Panc1 (cell line): Measurements from ENCODE around the gene AMBRA1. TPM values are rescaled to one million over a fixed set of nuclear protein-coding genes. Genes with fewer than 3 reads are reported as not detected.

ENCODE experiments used
- ATAC-seq: fragments of 200-7000 bp; cut with Tn5 transposase; 2 replicates; pipeline ENCODE4 v1.9.1; 2020; ENCODE audit warnings: mild to moderate bottlenecking, moderate library complexity
- BruUV-seq: library from RNA; stranded (reverse); fragments of 400-500 nt; replicated peaks from 2 replicates; lab custom pipeline; 2021; lab: Mats Ljungman, UMichigan
- CTCF ChIA-PET: fragments of 300-600 bp; sonication (Branson Sonifier 250); formaldehyde crosslinking; loops from one replicate; lab custom pipeline; 2022; ENCODE audit warnings: antibody characterized with exemption; lab: Charles Lee
- POLR2A ChIA-PET: fragments of 300-600 bp; sonication (Branson Sonifier 250); formaldehyde crosslinking; loops from one replicate; lab custom pipeline; 2022; ENCODE audit warnings: antibody characterized with exemption; lab: Charles Lee
- DNase-seq: peaks from one replicate; pipeline ENCODE4 v3.0.0-alpha.2; 2010; ENCODE audit warnings: low read depth, low spot score
- H3K27ac ChIP-seq: 2 replicates; pipeline ENCODE4 v1.5.1; 2011; ENCODE audit warnings: mild to moderate bottlenecking, low read length, inconsistent platforms
- H3K27me3 ChIP-seq: fragments of 200-500 bp; sonication (Bioruptor generic); 2 replicates; pipeline ENCODE4 v1.6.0; 2014; ENCODE audit warnings: low read length, inconsistent platforms; ENCODE audit not compliant: control insufficient read depth, insufficient read depth
- H3K36me3 ChIP-seq: fragments of 200-500 bp; sonication (Bioruptor generic); 2 replicates; pipeline ENCODE4 v1.5.1; 2014; ENCODE audit warnings: inconsistent platforms, mild to moderate bottlenecking, low read length, moderate library complexity; ENCODE audit not compliant: control insufficient read depth, insufficient read depth
- H3K4me1 ChIP-seq: 2 replicates; pipeline ENCODE4 v1.5.1; 2011; ENCODE audit warnings: inconsistent platforms, mild to moderate bottlenecking, low read length, moderate library complexity; ENCODE audit not compliant: control insufficient read depth, insufficient read depth
- H3K4me3 ChIP-seq, 2 experiments: 2 replicates each; pipeline ENCODE4 v1.5.1; 2011 to 2012; ENCODE audit warnings: low read depth in 2 of 2, low read length in 2 of 2, mild to moderate bottlenecking in 2 of 2, inconsistent platforms in 1 of 2, moderate library complexity in 1 of 2
- H3K9me3 ChIP-seq: fragments of 200-500 bp; sonication (Bioruptor generic); 2 replicates; pipeline ENCODE4 v1.5.1; 2014; ENCODE audit warnings: low read depth, mild to moderate bottlenecking, inconsistent platforms, low read length, moderate library complexity; ENCODE audit not compliant: control insufficient read depth, insufficient read depth
- POLR2AphosphoS5 ChIP-seq: IDR thresholded peaks from 2 replicates; pipeline ENCODE4 v1.6.1; 2012; ENCODE audit warnings: mild to moderate bottlenecking, low read depth, low read length, moderate library complexity
- SIN3A ChIP-seq: IDR thresholded peaks from 2 replicates; pipeline ENCODE4 v1.6.1; 2012; ENCODE audit warnings: low read depth, mild to moderate bottlenecking, low read length, moderate library complexity, borderline replicate concordance; ENCODE audit not compliant: insufficient read depth
- TCF7L2 ChIP-seq: IDR thresholded peaks from 2 replicates; pipeline ENCODE4 v1.6.1; 2011; ENCODE audit warnings: mild to moderate bottlenecking, low read depth, low read length, inconsistent platforms
- in situ Hi-C: cut with HindIII; loops from 2 replicates; pipeline ENCODE4 v1.10.0; 2016; ENCODE audit warnings: low sequenced_read_pairs, low pct_unique_long_range_greater_than_20kb
- intact Hi-C: fragments of 100-400 bp; cut with micrococcal nuclease; formaldehyde crosslinking; loops from one replicate; pipeline ENCODE4 v1.10.0; 2022; ENCODE audit not compliant: unreplicated experiment
- total RNA-seq: library from RNA; stranded (reverse); gene quantifications from one replicate; pipeline ENCODE4 v1.2.1, GENCODE V29; 2021; ENCODE audit not compliant: unreplicated experiment
- TF ChIP-seq, protein P1 (sequence below), 2 experiments: IDR thresholded peaks; 2 replicates each; pipeline ENCODE4 v1.6.1; 2011 to 2012; ENCODE audit warnings: low read depth in 2 of 2, control low read depth in 1 of 2, low read length in 1 of 2, mild to moderate bottlenecking in 1 of 2, moderate library complexity in 1 of 2; ENCODE audit not compliant: insufficient read depth in 1 of 2
- TF ChIP-seq, protein P2 (sequence below): fragments of 450-650 bp; IDR thresholded peaks from 2 replicates; pipeline ENCODE4 v1.5.1; 2017; ENCODE audit warnings: mild to moderate bottlenecking

AMBRA1 gene
- total RNA-seq, 1 experiment from 2014 or later = 40.0 TPM

DNA sequence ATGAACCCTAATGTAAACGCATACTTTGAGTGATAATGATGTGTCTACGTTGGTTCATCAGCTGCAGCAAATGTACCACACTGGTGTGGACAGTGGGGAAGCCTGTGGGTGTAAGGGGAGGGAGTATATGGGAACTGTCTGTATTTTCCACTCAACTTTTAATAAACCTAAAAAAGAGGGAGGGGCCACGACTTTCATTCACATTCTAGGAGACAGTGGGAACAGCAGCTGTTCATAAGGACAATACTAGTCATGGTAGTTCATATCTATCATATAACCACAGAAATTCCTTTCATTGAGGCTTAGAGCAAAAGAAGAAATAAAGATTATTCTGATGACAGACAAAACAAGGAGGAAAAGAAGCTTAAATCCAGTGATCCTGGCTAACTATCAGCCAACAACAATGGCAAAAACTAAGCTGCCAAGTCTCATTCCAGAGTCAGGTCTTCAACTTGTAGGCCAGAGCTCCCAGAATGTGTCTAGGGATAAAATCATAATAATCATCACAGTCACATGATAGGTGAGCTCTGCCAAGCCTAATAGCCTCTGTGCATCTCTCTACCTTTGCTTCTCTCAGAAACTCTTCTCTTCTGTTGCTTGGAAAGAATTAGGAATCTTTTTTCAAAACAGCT is 142.9 kb downstream of the AMBRA1 start:
- in situ Hi-C loops = no loop called here
- no peak for TF ChIP-seq POLR2AphosphoS5
- TF ChIP-seq, protein P1, sequence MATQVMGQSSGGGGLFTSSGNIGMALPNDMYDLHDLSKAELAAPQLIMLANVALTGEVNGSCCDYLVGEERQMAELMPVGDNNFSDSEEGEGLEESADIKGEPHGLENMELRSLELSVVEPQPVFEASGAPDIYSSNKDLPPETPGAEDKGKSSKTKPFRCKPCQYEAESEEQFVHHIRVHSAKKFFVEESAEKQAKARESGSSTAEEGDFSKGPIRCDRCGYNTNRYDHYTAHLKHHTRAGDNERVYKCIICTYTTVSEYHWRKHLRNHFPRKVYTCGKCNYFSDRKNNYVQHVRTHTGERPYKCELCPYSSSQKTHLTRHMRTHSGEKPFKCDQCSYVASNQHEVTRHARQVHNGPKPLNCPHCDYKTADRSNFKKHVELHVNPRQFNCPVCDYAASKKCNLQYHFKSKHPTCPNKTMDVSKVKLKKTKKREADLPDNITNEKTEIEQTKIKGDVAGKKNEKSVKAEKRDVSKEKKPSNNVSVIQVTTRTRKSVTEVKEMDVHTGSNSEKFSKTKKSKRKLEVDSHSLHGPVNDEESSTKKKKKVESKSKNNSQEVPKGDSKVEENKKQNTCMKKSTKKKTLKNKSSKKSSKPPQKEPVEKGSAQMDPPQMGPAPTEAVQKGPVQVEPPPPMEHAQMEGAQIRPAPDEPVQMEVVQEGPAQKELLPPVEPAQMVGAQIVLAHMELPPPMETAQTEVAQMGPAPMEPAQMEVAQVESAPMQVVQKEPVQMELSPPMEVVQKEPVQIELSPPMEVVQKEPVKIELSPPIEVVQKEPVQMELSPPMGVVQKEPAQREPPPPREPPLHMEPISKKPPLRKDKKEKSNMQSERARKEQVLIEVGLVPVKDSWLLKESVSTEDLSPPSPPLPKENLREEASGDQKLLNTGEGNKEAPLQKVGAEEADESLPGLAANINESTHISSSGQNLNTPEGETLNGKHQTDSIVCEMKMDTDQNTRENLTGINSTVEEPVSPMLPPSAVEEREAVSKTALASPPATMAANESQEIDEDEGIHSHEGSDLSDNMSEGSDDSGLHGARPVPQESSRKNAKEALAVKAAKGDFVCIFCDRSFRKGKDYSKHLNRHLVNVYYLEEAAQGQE (IDR thresholded peaks at IDR 0.05; ENCODE audit: insufficient read depth in 1 of 2, low read depth in 2 of 2, low read length in 1 of 2) = no peak
- no peak for TF ChIP-seq SIN3A
- TF ChIP-seq, protein P2, sequence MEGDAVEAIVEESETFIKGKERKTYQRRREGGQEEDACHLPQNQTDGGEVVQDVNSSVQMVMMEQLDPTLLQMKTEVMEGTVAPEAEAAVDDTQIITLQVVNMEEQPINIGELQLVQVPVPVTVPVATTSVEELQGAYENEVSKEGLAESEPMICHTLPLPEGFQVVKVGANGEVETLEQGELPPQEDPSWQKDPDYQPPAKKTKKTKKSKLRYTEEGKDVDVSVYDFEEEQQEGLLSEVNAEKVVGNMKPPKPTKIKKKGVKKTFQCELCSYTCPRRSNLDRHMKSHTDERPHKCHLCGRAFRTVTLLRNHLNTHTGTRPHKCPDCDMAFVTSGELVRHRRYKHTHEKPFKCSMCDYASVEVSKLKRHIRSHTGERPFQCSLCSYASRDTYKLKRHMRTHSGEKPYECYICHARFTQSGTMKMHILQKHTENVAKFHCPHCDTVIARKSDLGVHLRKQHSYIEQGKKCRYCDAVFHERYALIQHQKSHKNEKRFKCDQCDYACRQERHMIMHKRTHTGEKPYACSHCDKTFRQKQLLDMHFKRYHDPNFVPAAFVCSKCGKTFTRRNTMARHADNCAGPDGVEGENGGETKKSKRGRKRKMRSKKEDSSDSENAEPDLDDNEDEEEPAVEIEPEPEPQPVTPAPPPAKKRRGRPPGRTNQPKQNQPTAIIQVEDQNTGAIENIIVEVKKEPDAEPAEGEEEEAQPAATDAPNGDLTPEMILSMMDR = no peak
- no peak for TF ChIP-seq TCF7L2
- Histone ChIP-seq H3K36me3 (no peaks in the 10 kb centered on the region), H3K27me3 (no peaks in the 10 kb centered on the region), H3K27ac (no peak overlapping the region), H3K4me1 (no peaks in the 10 kb centered on the region; the same call in 1 of the 2 replicates), H3K9me3 (no peaks in the 10 kb centered on the region), H3K4me3 (no peak overlapping the region)
- no peak for ATAC-seq
- CTCF ChIA-PET = no interaction called here
- no peak for DNase-seq
- intact Hi-C loops = no loop called here
- POLR2A ChIA-PET = no interaction called here
- BruUV-seq = no TSS peak

DNA sequence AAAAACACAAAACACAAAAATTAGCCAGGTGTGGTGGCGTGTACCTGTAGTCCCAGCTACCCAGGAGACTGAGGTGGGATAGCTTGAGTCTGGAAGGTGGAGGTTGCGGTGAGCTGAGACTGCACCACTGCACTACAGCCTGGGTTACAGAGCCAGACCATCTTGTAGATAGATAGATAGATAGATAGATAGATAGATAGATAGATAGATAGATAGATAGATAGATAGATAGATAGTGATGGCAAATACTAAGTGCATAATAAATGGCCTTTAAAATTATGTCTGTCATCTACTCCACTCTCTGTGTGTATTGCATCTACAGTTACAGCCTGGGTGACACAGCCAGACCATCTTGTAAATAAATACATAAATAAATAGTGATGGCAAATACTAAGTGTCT is 146.3 kb downstream of the AMBRA1 start:
- H3K9me3 ChIP-seq = no peaks in the 10 kb centered on the region
- TF ChIP-seq TCF7L2 (no peak), SIN3A (no peak), POLR2AphosphoS5 (no peak)
- TF ChIP-seq, protein P2 = no peak
- TF ChIP-seq, protein P1 (IDR thresholded peaks at IDR 0.05; ENCODE audit: insufficient read depth in 1 of 2, low read depth in 2 of 2, low read length in 1 of 2) = no peak
- no peaks in the 10 kb centered on the region for H3K27me3 ChIP-seq
- intact Hi-C loops (no loop called here), in situ Hi-C loops (no loop called here)
- DNase-seq (no peak), ATAC-seq (no peak)
- ChIA-PET CTCF (no interaction called here), POLR2A (no interaction called here)
- no peaks in the 10 kb centered on the region; the same call in 1 of the 2 replicates for H3K4me1 ChIP-seq
- H3K27ac ChIP-seq = no peak overlapping the region
- no peak overlapping the region for H3K4me3 ChIP-seq
- no peaks in the 10 kb centered on the region for H3K36me3 ChIP-seq
- no TSS peak for BruUV-seq
